ENCODE data around the gene RHBDF1.

- TF ChIP-seq EZH2 (IDR thresholded peaks at IDR 0.05; ENCODE audit: low read length, missing control alignments) (no peak), CTCF (conservative IDR thresholded peaks at IDR 0.05 in 1 of 2, IDR thresholded peaks at IDR 0.05 in 1 of 2; ENCODE audit: low read depth in 1 of 2, low read length in 2 of 2) (no peak)
Observed at GRCh38 chr16:85407-85782, 13.0 kb upstream of the RHBDF1 start.

Measured in fibroblast of lung (primary cell).